Measurements from ENCODE around the gene RANBP9.

RANBP9 gene

DNA sequence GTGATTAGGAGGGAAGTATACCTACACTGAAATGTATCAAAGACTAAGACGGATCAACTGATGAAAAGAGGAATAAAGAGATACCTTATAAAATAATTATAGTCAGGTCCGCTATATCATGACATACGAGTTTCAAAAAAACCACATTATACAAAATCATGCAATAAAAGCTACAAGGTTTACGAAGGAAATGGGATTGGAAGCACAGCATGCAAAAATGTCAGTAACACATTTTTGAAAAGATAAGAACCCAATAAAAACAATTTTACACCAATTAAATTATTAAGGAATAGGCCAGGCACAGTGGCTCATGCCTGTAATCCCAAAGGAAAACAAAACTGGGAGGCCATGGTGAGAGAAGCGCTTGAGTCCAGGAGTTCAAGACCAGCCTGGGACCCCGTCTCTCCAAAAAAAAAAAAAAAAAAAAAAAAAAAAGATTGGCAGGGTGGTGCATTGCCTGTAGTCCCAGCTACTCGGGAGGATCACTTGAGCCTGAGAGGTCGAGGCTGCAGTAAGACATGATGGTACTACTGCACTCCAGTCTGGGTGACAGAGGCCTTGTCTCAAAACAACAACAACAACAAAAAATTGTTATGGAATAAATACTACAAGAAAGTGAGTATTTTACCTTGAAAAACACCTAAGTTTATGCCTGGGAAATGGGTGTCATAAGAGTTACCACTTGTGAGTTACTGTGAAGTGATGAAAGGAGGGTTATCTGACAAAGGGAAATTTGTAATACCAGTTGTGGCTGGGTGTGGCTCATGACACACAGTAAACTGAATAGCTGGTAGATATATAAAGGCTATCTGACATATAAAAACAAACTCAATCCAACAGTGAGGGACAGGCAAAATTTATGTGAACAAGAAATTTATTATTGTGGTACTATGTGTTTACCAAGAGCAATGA is 45.2 kb downstream of the RANBP9 start (continued):
- TF ChIP-seq, protein P1, sequence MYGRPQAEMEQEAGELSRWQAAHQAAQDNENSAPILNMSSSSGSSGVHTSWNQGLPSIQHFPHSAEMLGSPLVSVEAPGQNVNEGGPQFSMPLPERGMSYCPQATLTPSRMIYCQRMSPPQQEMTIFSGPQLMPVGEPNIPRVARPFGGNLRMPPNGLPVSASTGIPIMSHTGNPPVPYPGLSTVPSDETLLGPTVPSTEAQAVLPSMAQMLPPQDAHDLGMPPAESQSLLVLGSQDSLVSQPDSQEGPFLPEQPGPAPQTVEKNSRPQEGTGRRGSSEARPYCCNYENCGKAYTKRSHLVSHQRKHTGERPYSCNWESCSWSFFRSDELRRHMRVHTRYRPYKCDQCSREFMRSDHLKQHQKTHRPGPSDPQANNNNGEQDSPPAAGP (tag by site-specific recombination; IDR thresholded peaks at IDR 0.05), result no peak
- TF ChIP-seq ZNF266 (tag by site-specific recombination; IDR thresholded peaks at IDR 0.05; ENCODE audit: low read depth) (no peak), ZNF837 (tag by site-specific recombination; IDR thresholded peaks at IDR 0.05) (no peak), ZBTB48 (tag by site-specific recombination; IDR thresholded peaks at IDR 0.05) (no peak), ZNF843 (tag by site-specific recombination; IDR thresholded peaks at IDR 0.05) (peak; percentile 59; the same call in 1 of the 2 replicates), GLIS2 (tag by site-specific recombination; IDR thresholded peaks at IDR 0.05) (no peak), GLI2 (tag by site-specific recombination; IDR thresholded peaks at IDR 0.05; ENCODE audit: borderline replicate concordance, low read depth) (no peak), HOXA7 (CRISPR knock-in tag; IDR thresholded peaks at IDR 0.05; ENCODE audit: borderline replicate concordance) (no peak), KLF1 (tag by site-specific recombination; IDR thresholded peaks at IDR 0.05) (0 out of 2 replicates have a peak, but pooled peaks have one; percentile 26), ZNF776 (tag by site-specific recombination; IDR thresholded peaks at IDR 0.05; ENCODE audit: borderline replicate concordance) (no peak), OSR2 (tag by site-specific recombination; IDR thresholded peaks at IDR 0.05) (peak; percentile 36; the same call in 1 of the 2 replicates), ZSCAN23 (tag by site-specific recombination; IDR thresholded peaks at IDR 0.05) (no peak), ZNF426 (tag by site-specific recombination; IDR thresholded peaks at IDR 0.05) (0 out of 2 replicates have a peak, but pooled peaks have one; percentile 3), ZNF768 (tag by site-specific recombination; IDR thresholded peaks at IDR 0.05) (no peak), ZNF10 (tag by site-specific recombination; IDR thresholded peaks at IDR 0.05) (peak; percentile 19; the same call in 1 of the 2 replicates), SETDB1 (IDR thresholded peaks at IDR 0.05; ENCODE audit: insufficient read length, low read length) (no peak), ZNF174 (tag by site-specific recombination; IDR thresholded peaks at IDR 0.05) (no peak), ZNF24 (tag by site-specific recombination; IDR thresholded peaks at IDR 0.05) (no peak), HOXC10 (CRISPR knock-in tag; IDR thresholded peaks at IDR 0.05) (no peak), ZNF121 (tag by site-specific recombination; IDR thresholded peaks at IDR 0.05) (no peak), BCL11B (tag by site-specific recombination; IDR thresholded peaks at IDR 0.05; ENCODE audit: low read depth) (peak; percentile 79; the same call in 1 of the 2 replicates), ZBTB1 (tag by site-specific recombination; IDR thresholded peaks at IDR 0.05) (no peak), ZNF558 (tag by site-specific recombination; IDR thresholded peaks at IDR 0.05) (no peak)
- TF ChIP-seq, protein P2, sequence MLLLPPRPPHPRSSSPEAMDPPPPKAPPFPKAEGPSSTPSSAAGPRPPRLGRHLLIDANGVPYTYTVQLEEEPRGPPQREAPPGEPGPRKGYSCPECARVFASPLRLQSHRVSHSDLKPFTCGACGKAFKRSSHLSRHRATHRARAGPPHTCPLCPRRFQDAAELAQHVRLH (tag by site-specific recombination; IDR thresholded peaks at IDR 0.05), result 0 out of 2 replicates have a peak, but pooled peaks have one; percentile 36
- TF ChIP-seq, protein P3, sequence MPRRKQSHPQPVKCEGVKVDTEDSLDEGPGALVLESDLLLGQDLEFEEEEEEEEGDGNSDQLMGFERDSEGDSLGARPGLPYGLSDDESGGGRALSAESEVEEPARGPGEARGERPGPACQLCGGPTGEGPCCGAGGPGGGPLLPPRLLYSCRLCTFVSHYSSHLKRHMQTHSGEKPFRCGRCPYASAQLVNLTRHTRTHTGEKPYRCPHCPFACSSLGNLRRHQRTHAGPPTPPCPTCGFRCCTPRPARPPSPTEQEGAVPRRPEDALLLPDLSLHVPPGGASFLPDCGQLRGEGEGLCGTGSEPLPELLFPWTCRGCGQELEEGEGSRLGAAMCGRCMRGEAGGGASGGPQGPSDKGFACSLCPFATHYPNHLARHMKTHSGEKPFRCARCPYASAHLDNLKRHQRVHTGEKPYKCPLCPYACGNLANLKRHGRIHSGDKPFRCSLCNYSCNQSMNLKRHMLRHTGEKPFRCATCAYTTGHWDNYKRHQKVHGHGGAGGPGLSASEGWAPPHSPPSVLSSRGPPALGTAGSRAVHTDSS (tag by site-specific recombination; IDR thresholded peaks at IDR 0.05), result no peak
- TF ChIP-seq, protein P4, sequence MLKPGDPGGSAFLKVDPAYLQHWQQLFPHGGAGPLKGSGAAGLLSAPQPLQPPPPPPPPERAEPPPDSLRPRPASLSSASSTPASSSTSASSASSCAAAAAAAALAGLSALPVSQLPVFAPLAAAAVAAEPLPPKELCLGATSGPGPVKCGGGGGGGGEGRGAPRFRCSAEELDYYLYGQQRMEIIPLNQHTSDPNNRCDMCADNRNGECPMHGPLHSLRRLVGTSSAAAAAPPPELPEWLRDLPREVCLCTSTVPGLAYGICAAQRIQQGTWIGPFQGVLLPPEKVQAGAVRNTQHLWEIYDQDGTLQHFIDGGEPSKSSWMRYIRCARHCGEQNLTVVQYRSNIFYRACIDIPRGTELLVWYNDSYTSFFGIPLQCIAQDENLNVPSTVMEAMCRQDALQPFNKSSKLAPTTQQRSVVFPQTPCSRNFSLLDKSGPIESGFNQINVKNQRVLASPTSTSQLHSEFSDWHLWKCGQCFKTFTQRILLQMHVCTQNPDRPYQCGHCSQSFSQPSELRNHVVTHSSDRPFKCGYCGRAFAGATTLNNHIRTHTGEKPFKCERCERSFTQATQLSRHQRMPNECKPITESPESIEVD (tag by site-specific recombination; IDR thresholded peaks at IDR 0.05), result peak; percentile 75
- TF ChIP-seq, protein P5, sequence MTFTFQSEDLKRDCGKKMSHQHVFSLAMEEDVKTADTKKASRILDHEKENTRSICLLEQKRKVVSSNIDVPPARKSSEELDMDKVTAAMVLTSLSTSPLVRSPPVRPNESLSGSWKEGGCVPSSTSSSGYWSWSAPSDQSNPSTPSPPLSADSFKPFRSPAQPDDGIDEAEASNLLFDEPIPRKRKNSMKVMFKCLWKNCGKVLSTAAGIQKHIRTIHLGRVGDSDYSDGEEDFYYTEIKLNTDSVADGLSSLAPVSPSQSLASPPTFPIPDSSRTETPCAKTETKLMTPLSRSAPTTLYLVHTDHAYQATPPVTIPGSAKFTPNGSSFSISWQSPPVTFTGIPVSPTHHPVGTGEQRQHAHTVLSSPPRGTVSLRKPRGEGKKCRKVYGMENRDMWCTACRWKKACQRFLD (tag by site-specific recombination; IDR thresholded peaks at IDR 0.05), result no peak
- TF ChIP-seq, protein P6, sequence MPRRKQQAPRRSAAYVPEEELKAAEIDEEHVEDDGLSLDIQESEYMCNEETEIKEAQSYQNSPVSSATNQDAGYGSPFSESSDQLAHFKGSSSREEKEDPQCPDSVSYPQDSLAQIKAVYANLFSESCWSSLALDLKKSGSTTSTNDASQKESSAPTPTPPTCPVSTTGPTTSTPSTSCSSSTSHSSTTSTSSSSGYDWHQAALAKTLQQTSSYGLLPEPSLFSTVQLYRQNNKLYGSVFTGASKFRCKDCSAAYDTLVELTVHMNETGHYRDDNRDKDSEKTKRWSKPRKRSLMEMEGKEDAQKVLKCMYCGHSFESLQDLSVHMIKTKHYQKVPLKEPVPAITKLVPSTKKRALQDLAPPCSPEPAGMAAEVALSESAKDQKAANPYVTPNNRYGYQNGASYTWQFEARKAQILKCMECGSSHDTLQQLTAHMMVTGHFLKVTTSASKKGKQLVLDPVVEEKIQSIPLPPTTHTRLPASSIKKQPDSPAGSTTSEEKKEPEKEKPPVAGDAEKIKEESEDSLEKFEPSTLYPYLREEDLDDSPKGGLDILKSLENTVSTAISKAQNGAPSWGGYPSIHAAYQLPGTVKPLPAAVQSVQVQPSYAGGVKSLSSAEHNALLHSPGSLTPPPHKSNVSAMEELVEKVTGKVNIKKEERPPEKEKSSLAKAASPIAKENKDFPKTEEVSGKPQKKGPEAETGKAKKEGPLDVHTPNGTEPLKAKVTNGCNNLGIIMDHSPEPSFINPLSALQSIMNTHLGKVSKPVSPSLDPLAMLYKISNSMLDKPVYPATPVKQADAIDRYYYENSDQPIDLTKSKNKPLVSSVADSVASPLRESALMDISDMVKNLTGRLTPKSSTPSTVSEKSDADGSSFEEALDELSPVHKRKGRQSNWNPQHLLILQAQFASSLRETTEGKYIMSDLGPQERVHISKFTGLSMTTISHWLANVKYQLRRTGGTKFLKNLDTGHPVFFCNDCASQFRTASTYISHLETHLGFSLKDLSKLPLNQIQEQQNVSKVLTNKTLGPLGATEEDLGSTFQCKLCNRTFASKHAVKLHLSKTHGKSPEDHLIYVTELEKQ (tag by site-specific recombination; IDR thresholded peaks at IDR 0.05; ENCODE audit: borderline replicate concordance), result no peak
